ENCODE measurements around the gene AIPL1.

Gene AIPL1

DNA sequence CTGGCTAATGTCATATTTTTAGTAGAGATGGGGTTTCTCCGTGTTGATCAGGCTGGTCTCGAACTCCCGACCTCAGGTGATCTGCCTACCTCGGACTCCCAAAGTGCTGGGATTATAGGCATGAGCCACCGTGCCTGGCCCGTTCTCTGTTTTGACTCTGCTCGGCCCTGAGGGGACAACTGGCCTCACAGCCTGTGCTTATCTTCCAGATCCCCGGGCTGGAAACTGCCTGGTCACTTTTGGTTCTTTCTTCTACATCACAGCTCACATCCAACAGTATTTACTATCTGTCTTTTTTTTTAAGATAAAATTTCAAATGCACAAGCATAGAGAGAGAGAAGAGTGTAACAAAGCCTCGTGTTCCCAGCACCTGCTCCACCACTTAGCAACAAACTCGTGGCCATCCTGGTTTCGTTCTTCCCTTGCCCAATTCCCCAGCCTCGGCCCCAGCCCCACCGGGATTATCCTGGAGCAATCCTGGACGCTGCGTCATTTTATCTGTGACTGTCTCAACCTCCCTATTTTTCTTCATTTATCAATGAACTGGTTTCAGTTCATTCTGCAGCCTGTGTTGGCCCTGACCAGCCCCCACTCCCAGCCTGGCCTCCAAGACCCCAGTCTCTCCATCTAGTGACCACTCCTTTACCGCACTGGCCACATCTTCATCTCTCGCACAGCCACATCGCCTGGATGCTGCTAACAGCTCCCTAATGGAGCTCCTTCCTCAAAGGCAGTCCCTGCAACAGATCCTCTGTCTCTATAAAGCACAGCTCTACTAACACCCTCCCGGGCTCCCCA, 30.5 kb upstream of the AIPL1 start:
- DNase-seq, result no peak

DNA sequence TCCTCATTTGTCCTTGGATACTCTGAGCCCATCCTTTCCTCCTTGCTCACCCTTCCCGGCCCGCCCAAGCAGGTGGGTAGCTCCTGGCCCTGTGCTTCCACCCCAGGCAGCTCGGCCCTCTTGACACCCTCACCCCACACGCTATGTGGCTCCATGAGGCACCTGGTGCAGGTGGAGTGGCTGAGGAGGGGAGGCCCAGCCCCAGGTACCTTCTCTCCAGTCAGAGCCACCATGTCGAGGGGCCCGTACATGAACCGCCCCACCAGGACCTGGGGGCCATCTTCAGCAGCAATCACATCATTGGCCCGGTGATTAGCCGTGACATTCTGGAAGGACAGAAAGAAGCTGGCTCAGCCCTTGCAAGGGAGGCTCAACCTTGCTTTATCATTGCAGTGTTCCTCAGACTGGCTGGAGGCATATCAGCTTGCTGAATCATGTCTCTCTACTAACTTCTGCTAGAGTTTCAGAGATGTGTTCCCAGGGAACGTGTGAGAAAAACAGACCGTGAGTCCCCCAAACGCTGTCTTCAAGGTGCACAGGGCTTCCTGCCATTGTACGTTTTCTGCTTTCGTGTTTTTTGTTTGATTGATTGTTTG, 29.6 kb upstream of the AIPL1 start:
- no peak for DNase-seq

DNA sequence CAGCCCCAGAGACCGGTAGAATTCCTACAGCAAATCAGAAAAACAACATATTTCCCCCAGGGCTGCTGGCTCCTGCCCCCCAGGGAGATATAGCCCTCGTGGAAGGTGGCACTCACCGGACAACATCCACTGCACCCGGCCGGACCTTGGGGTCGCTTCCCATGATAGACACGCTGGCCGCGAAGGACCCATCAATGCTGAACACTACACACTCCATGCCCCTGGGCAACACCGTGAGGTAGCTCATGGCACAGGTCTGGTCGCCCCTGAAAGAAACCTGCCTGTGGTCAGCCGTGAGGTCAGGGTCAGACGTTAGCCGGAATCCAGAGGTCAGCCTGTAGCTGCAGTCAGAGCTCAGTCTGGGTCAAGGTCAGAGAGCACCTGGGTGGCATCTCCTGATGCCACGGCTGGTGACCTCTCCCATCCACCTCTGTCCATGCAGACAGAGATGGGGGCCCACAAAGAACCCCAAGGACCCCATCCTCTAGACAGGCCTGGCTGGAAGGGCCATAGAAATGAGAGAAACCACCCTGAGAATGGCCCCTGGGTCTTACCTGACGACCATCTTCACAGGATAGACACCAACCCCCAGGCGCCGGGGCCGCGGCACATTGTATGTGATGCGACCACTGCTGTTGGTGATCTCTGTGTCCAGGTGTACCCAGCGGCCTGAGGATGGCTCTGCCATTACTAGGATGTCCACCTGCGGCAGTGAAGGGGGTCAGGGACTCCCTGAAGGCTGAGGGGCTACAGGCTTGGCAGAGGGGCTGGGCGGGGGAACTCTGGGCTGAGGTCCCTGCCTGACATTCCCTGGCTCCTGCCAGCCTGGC, 28.9 kb upstream of the AIPL1 start:
- no peak for DNase-seq

DNA sequence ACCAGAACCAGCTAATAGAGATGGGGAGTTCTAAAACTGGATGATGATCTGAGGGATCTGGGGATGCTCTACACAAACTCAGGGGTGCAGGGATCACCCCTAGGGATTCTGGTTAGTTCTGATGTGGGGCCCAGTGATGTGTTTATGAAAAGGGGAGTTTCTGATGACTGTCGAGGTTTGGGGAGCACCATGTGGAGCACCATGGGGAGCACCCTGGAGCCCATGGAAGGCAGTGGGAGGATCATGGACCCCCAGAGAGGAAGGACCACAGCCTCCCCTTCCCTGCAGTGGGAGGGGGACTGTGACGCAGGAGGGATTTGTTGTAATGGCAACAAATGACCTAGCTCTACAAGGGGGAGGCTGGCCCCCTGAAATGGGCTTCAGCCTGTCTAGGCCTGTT, 27.8 kb upstream of the AIPL1 start:
- no peak for DNase-seq

DNA sequence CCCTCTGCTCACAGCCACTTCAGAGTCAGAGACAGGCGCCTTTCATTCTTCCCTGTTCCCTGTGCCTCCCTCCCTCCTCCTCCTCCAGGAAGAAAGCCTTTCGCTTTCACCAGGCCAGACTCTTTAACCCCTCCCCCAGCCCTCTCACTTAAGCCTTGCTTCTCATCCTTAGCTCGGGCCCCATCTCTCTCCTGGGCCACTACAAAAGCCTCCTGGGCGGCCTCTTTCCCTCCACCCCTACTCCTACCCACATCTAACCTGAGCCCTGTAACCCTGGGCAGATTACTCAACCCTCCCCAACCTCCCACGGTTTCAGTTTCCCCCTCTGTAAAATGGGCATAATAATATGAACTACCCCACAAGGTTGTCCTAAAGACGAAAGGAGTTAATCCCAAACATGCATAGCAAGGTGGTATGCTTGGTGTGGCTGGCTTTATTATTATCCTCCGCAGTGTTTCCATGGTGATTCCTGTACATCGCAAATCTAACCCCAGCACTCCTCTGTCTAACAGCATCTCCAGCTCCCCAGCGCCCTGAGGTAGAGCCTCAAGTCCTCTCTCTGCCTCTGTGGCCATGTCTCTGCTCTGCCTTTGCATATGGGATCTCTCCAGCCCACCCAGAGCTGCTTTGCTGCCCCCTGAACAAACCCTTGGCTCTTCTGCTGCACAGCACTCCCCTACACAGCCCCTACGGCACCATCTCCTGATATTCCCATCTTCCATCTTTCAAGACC, 27.0 kb upstream of the AIPL1 start:
- DNase-seq, result no peak

DNA sequence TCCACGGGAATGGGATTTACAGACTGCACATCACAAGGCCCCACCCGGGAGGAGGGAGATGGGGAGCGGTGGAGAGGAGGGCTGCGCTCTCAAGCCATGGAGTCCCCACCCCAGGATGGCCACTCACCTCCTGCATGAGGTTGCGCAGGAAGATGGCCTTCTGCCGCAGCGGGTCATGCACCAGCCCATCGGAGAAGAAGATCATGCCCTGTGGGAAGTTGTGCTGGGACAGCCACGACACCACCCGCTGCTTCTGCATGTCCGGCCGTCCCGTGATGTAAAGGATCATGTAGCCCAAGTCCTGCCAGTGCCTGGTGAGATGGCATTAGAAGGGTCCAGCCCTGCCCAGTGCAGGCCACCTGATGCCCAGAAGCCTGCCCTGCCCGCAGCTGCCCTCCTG, 26.3 kb upstream of the AIPL1 start:
- no peak for DNase-seq

DNA sequence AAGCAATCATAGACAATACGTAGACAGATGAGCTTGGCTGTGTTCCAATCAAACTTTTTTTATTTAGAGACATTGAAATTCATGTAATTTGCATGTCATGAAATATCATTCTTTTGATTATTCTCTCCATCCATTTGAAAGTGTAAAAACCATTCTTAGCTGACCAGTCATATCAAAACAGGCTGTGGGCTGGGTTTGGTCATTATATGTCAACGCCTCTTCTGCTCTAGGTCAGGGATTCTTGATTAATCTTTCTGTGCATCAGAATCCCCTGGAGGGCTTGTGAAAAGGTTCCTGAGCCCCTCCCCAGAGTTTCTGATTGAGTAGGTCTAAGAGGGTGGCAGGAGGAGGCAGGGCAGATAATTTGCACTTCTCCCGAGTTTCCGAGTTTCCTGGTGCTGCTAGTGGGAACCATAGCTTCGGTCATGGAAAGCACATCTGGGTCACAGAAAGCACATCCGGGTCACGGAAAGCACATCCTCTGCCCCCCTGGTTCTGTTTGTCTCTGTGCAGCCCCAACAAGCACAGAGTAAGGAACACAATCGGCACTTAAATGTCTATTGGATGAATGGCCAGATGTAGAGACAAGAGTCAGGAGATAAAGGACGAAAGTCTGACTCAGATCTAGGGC, 25.7 kb upstream of the AIPL1 start:
- no peak for DNase-seq

DNA sequence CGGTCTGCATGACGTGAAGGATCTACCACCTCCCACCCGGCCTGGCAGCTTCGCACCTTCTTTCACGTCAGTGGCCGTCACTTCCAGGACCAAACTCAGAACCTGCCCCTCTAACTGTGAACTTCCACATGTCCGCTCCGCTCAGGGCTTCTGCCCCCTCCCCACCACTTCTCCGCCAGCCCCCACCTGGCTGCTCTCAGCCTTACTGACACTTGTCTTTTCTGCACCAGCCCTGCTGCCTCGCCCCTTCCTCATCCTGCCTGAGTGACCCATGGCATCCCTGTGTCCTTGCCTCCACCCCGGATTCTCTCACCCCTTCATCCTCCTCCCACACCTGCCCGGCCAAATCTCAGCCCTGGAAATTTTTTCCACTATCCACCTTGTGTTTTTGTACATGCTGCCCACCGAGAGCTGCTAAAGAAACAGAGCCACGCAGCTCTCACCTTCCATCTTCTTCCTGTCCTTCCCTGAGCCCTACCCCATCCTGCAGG, 23.6 kb upstream of the AIPL1 start:
- DNase-seq, result no peak

DNA sequence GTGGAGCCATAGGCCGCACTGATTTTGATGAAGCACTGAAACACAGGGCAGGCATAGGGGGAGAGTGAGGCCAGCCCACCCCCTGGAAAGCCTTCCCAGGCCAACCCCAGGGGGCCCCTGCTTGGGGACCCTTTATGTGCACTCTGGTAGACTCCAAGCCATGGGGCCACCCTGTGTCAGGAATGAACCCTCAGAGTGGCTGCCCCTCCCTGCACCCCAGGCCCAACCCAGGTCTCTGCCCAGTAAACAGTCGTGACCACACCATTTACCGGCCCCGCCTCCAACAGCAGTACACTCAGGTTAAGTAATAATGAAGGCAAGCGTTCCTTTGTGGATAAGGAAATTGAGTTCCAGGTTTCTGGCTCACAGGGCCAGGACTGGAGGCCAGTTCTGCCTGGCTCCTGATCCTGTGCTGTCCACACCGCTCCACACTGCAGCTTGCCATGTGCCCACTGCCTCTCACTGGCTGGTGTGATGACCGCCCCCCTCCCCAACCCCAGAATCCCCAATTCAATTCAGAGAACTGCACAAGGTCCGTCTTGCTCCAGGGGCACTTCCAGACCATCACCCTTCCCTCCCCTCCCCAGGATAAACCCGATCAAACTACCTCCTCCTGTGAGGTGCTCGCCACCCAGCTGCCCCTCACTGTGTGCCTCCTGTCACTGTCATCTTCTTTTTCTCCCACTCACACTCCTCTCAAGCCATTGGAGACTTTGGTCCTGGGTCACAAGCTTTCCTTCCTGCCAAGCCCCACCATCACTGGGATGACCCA, 23.0 kb upstream of the AIPL1 start:
- DNase-seq, result no peak

DNA sequence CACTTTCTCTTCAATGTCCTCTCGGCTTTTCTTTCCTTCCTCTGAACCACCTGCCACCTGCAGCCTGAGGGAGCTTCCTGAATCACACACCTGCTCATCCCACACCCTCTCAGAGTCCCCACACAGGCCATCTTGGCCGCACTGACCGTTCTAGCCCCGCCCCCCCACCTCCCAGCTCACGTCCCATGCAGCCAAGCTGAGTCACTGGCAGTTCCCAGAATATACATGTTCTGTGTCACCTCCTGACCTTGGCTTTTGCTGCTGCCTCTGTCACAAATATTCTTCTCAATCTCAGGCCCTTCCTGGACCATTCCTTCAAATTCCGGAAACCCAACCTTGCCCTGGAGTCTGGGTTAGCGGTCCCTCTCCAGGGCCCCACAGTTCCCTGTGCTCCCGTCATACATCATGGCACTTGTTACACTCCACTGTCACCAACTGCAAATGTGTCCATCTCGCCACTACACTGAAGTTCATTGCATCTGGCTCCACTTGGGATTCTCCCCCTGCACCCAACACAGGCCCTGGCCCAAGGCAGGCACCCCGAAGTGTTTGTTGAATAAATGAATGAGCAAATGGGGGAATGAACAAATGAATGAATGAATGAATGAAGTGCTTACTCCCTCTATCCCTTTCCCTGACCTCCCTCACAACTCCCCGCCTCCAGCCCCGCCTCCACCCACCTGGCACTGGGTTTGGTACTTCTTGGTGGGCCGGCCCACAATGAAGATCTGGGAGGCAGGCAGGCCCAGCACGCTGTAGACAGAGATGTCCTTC, 22.2 kb upstream of the AIPL1 start:
- DNase-seq, result peak; percentile 63 to 78 (median 63)

DNA sequence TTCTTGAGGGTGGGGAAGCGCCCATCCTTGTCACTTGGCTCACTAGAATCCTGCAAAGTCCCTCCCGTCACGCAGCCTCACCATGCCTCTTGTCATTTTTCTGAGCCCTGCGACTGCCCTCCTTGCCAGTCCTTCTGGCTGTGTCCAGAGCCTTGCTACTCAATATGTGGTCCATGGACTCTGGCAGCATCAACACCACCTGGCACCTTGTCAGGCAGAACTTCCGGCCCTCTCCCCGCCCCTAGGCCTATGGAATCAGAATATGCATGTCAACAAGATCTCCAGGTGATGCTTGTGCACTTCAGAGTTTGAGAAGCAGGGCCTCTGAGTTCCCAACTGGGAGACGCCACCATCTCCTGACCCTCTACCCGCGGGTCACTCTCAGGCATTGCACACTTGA, 21.4 kb upstream of the AIPL1 start:
- DNase-seq, result no peak

DNA sequence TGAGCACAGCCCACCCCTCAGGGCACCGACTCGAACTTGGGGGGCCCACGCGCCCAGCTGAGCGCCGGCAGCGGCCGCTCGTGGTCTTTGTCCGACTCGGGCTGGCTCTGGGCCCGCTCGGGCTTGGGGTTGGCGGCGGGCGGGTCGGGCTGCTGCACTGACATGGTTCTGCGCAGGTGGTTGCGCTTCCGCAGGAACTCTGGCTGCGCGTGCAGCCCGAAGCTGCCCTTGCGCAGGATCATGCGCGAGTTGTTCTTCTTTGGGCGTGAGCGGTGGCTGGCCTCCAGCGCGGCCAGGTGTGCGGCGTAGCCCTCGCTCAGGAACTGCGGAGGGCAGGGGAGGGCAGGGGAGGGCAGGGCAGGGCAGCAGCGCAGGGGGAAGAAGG, 20.4 kb upstream of the AIPL1 start:
- peak in 2 of 3 donors; percentile 21 to 32 for DNase-seq

DNA sequence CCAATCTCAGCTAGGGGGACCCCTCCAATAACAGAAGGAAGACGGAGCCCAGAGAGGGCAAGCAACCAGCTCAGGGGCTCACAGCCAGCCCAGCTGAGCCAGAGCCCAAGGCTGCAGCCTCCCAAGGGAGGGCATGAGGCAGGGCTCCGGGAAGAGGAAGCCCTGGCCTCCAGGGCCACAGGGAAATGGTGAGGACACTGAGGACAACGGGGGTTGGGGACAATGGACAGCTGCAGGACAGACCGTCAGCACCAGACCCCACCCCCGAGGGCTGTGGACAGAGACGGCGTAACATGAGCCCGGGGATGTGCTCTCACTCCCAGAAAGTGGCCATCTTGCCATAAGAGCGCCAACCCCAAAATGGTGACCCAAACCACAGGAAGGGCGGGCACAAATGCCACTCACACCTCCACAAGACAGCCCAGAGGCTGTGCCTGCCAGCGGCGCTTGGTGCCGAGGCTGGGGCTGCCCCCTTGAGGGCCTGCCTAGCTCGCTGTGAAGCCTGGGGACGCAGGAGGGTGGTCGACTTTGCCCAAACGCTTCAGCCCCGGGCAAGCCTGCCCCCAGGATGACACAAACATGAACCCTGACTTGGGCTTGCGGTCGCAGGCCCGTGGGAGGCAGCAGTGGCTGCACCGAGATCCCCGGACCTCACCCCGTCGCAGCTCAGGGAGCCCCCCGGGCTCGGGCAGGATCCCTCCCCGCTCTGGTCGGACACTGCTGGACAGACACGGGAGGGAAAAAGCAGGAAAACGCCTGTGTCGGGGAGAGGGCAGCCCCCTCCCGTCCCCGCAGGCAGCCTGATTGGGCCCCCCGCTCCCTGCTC, 19.8 kb upstream of the AIPL1 start:
- no peak for DNase-seq

DNA sequence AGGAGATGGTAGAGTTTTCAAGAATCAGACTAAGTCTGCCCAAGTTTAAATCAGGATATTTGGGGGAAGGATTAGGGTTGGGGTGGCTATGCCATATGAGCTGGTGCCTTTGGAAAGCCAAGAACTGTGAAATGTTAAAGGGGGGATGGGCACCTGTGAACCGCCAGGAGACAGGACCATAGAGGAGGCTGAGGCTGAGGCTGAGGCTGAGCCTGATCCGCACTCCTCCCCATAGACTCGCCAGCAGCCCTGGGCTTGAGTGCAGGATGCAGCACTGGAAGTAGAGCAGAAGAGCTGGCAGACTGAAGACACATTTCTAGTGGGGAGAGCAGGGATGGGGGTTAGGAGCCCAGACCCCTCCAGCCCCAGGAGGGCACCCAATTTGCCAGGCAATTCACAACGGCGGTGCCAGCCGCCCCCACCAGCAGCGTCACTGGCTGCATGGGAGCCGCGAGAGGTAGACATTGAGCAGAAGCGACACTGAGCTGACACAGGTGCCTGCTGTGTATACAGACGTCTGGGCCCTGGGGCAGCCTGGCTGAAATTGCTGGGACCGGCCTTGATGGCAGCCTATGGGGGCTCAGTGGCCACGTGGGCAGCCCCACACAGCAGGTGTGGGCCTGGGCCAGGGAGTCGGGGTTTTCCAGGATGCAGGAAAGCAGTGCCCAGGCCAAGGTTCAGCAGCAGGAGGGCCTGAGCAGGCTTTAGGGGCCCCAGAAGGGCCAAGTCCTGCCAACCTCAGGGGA, 18.5 kb upstream of the AIPL1 start:
- DNase-seq, result no peak

DNA sequence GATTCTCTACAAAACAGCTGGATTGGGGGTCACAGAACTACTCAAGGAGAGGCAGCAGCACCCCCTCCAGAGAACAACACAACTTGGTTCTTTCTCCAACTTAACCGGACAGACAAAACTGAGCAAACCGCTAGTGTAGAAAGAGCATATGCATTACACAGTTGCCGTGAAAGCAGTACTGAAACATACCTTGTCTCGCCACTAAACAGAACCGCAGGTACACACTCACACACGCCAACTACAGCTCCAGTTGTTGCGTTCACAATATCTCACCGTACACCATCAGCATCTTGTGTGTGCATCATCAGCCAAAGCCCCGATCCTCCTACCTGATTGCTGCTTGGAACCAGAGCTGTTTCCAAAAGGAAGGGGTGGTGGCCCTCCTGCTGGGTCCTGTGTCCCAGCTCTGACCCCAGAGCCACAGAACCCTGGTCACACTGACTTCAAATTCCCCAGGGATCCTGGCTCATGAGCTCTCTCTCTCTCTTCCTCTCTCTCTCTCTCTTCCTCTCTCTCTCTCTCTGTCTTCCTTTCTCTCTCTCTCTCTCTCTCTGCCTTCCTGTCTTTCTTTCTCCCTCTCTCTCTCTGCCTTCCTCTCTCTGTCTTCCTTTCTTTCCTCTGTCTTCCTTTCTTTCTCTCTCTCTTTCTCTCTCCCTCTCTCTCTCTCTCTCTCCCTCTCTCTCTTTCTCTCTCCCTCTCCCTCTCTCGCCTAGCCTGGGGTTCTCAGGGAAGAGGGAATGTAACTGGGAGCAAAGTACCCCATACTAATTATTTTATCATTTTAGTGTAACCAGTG, 17.7 kb upstream of the AIPL1 start:
- no peak for DNase-seq

DNA sequence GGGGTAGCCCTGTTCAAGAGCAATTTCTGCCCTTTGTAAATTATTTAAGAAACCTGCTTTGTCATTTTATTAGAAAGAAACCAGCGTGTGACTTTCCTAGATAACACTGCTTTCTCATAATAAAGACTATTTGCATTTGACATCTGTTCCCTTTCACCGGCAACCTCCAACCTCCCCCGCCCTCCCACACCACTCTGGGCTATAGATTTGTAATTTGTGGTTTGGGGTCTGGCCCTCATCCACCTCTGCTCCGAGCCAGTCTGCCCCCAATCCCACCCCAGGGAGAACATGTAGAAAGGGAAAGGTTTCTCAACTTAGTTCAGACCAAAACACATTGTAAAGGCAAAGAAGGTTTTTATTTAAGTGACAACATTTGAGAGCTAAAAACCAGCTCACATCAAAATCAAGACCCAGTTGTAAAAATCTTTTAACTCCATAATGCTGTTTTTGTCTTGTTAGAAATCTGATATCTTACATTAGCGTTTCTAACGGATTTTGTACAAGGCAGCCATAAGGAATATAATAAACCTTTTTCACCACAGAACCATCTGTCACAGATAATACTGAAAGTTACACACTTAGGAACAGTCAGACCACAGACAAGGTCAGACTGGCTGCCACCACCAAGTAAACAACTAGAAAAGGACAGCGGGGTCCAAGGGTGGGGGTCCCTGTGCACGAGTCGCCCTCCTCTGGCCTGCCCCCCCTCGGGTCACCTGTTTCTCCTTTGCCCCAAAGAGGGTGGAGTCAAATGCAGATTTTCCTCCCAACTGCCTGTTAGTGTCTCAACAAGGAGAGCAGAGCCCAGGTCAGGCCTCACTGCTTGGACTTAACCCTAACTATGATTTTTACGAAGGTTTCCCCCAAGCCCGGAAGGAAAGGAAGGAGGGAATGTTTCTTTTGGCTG, 16.3 kb upstream of the AIPL1 start:
- no peak for DNase-seq

DNA sequence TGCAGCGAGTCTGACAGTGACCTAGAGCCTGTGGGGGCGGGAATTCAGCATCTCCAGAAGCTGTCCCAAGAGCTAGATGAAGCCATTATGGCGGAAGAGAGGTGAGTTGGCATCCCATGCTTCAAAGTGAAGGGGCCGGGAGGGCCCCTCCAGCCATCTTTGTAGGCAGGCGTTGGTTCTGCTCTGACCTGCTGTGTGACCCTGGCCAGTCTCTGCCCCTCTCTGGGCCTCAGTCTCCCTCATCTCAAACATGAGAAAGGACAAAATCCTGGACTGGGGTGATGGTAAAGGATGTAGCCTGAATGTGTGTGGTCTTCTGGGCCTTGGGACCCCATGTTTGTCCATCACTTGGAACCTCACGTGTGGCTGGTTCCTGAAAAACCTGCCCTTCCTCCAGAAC, 14.4 kb upstream of the AIPL1 start:
- no peak for DNase-seq

All from suppressor macrophage treated with lipopolysaccharide for 1 hour (primary cell).